NCI-H2227 (cell line): ENCODE measurements around the gene HEATR9.
A peak's percentile ranks its signal among the peaks of the same experiment; 100 is the strongest.

Experiments
- DNase-seq: peaks from one replicate; lab custom pipeline; 2025; ENCODE audit not compliant: unreplicated experiment; lab: John Stamatoyannopoulos, UW

HEATR9 gene

GRCh38 chr17:35809855-35810461, 58.7 kb downstream of the HEATR9 start:
- no peak for DNase-seq

- peak; percentile 95 for DNase-seq
Observed at GRCh38 chr17:35808962-35809854, 59.5 kb downstream of the HEATR9 start, which contains the start of gene TAF15. Gene TAF15, plus strand, starts transcription at chr17:35809484. Its CDS starts 86 bp downstream, at chr17:35809570.

- DNase-seq: peak; percentile 28
Observed at GRCh38 chr17:35808240-35808961, 60.3 kb downstream of the HEATR9 start.

GRCh38 chr17:35807371-35808144, 61.1 kb downstream of the HEATR9 start:
- DNase-seq: no peak
